H9 (cell line): ENCODE data around the gene LYST. TPM values are rescaled to one million over a fixed set of nuclear protein-coding genes. Genes with fewer than 3 reads are reported as not detected.

ENCODE experiments used
- DNase-seq: peaks from one replicate; pipeline ENCODE4 v3.0.0-alpha.2; 2017
- H2AFZ ChIP-seq: one replicate; pipeline ENCODE4 v1.6.1; 2013; ENCODE audit warnings: mild to moderate bottlenecking, low read length, control low read depth, moderate library complexity
- H2AK5ac ChIP-seq: 2 replicates; pipeline ENCODE4 v1.6.1; 2013; ENCODE audit warnings: low read length, control low read depth, mixed read lengths; ENCODE audit not compliant: insufficient read length
- H2BK120ac ChIP-seq: one replicate; pipeline ENCODE4 v1.6.1; 2013; ENCODE audit warnings: low read depth, mild to moderate bottlenecking, low read length, control low read depth, inconsistent platforms; ENCODE audit not compliant: poor library complexity, severe bottlenecking
- H2BK12ac ChIP-seq: 2 replicates; pipeline ENCODE4 v1.6.1; 2013; ENCODE audit warnings: low read length, control low read depth, mixed read lengths, low read depth; ENCODE audit not compliant: insufficient read length
- H2BK15ac ChIP-seq: 2 replicates; pipeline ENCODE4 v1.6.1; 2013; ENCODE audit warnings: low read depth, low read length, control low read depth
- H2BK20ac ChIP-seq: one replicate; pipeline ENCODE4 v1.6.1; 2013; ENCODE audit warnings: low read depth, mild to moderate bottlenecking, low read length, control low read depth, inconsistent platforms; ENCODE audit not compliant: poor library complexity, severe bottlenecking
- H2BK5ac ChIP-seq: 2 replicates; pipeline ENCODE4 v1.6.1; 2013; ENCODE audit warnings: low read length, control low read depth, mixed read lengths; ENCODE audit not compliant: insufficient read length
- H3K14ac ChIP-seq: 2 replicates; pipeline ENCODE4 v1.6.1; 2013; ENCODE audit warnings: low read length, control low read depth; ENCODE audit not compliant: insufficient read depth
- H3K18ac ChIP-seq: 2 replicates; pipeline ENCODE4 v1.6.1; 2013; ENCODE audit warnings: low read depth, mild to moderate bottlenecking, mixed read lengths, low read length, control low read depth; ENCODE audit not compliant: insufficient read length
- H3K23ac ChIP-seq: 2 replicates; pipeline ENCODE4 v1.6.1; 2013; ENCODE audit warnings: low read length, control low read depth, mixed read lengths, low read depth; ENCODE audit not compliant: insufficient read length
- H3K23me2 ChIP-seq: 2 replicates; pipeline ENCODE4 v1.6.1; 2013; ENCODE audit warnings: low read depth, mild to moderate bottlenecking, mixed read lengths, low read length, control low read depth; ENCODE audit not compliant: insufficient read length, poor library complexity, severe bottlenecking
- H3K27ac ChIP-seq: 2 replicates; pipeline ENCODE4 v1.5.1; 2013; ENCODE audit warnings: low read length, control low read depth, mixed read lengths, low read depth; ENCODE audit not compliant: insufficient read length
- H3K27me3 ChIP-seq: 2 replicates; pipeline ENCODE4 v1.6.1; 2013; ENCODE audit warnings: low read length, control low read depth, inconsistent platforms; ENCODE audit not compliant: insufficient read depth
- H3K4ac ChIP-seq: 2 replicates; pipeline ENCODE4 v1.6.1; 2013; ENCODE audit warnings: low read depth, mild to moderate bottlenecking, control low read depth, inconsistent platforms, low read length, moderate library complexity
- H3K4me1 ChIP-seq: 2 replicates; pipeline ENCODE4 v1.6.1; 2013; ENCODE audit warnings: low read length, control low read depth, inconsistent platforms; ENCODE audit not compliant: insufficient read depth
- H3K4me2 ChIP-seq: 2 replicates; pipeline ENCODE4 v1.6.1; 2013; ENCODE audit warnings: low read length, control low read depth, mixed read lengths; ENCODE audit not compliant: insufficient read length, insufficient read depth
- H3K56ac ChIP-seq: 2 replicates; pipeline ENCODE4 v1.6.1; 2013; ENCODE audit warnings: low read depth, mild to moderate bottlenecking, mixed read lengths, low read length, control low read depth; ENCODE audit not compliant: insufficient read length
- H3K79me1 ChIP-seq: 2 replicates; pipeline ENCODE4 v1.6.1; 2013; ENCODE audit warnings: low read depth, mild to moderate bottlenecking, moderate library complexity, low read length, control low read depth, inconsistent platforms; ENCODE audit not compliant: insufficient read depth, poor library complexity, severe bottlenecking
- H3K79me2 ChIP-seq: 2 replicates; pipeline ENCODE4 v1.6.1; 2013; ENCODE audit warnings: low read length, control low read depth, inconsistent platforms; ENCODE audit not compliant: insufficient read depth
- H3K9ac ChIP-seq: 2 replicates; pipeline ENCODE4 v1.6.1; 2013; ENCODE audit warnings: low read length, control low read depth, mixed read lengths; ENCODE audit not compliant: insufficient read length; ENCODE audit errors: extremely low read depth
- H3K9me3 ChIP-seq: one replicate; pipeline ENCODE4 v1.6.1; 2013; ENCODE audit warnings: low read depth, low read length, inconsistent platforms; ENCODE audit not compliant: control insufficient read depth
- H3T11ph ChIP-seq: one replicate; pipeline ENCODE4 v1.6.1; 2013; ENCODE audit warnings: mild to moderate bottlenecking, low read length, control low read depth, inconsistent platforms
- H4K20me1 ChIP-seq: one replicate; pipeline ENCODE4 v1.6.1; 2013; ENCODE audit not compliant: control insufficient read depth, insufficient read length, insufficient read depth
- H4K5ac ChIP-seq: 2 replicates; pipeline ENCODE4 v1.6.1; 2013; ENCODE audit warnings: low read depth, mild to moderate bottlenecking, mixed read lengths, low read length, control low read depth; ENCODE audit not compliant: insufficient read length
- H4K8ac ChIP-seq: replicated peaks from 2 replicates; pipeline ENCODE4 v1.6.1; 2013; ENCODE audit warnings: low read length, control low read depth, mixed read lengths, low read depth; ENCODE audit not compliant: insufficient read length
- H4K91ac ChIP-seq: 2 replicates; pipeline ENCODE4 v1.6.1; 2013; ENCODE audit warnings: low read depth, mild to moderate bottlenecking, moderate library complexity, mixed read lengths, low read length, control low read depth; ENCODE audit not compliant: insufficient read length
- H3K27ac Mint-ChIP-seq, 3 experiments: 2 replicates in 2 of 3; 3 replicates in 1 of 3; pipeline ENCODE4 v1.8.0; 2020 to 2021; ENCODE audit warnings: mixed read lengths in 3 of 3, mild to moderate bottlenecking in 1 of 3, moderate library complexity in 1 of 3
- H3K27me3 Mint-ChIP-seq: 2 replicates; pipeline ENCODE4 v1.8.0; 2021; ENCODE audit warnings: low read depth, mild to moderate bottlenecking, moderate library complexity, mixed read lengths
- H3K36me3 Mint-ChIP-seq, 3 experiments: 2 replicates in 2 of 3; 3 replicates in 1 of 3; pipeline ENCODE4 v1.8.0; 2020 to 2021; ENCODE audit warnings: low read depth in 3 of 3, mixed read lengths in 3 of 3; ENCODE audit not compliant: insufficient read depth in 1 of 3
- H3K4me1 Mint-ChIP-seq, 2 experiments: 2 replicates each; pipeline ENCODE4 v1.8.0; 2020; ENCODE audit warnings: mixed read lengths in 2 of 2
- H3K4me3 Mint-ChIP-seq, 2 experiments: 2 replicates in 1 of 2; 3 replicates in 1 of 2; pipeline ENCODE4 v1.8.0; 2020 to 2021; ENCODE audit warnings: mild to moderate bottlenecking in 2 of 2, mixed read lengths in 2 of 2, moderate library complexity in 1 of 2
- H3K9me3 Mint-ChIP-seq, 2 experiments: 2 replicates in 1 of 2; 3 replicates in 1 of 2; pipeline ENCODE4 v1.8.0; 2020; ENCODE audit warnings: mild to moderate bottlenecking in 2 of 2, mixed read lengths in 2 of 2, moderate library complexity in 1 of 2
- CTCF ChIP-seq: fragments of 200-600 bp; sonication (generic); conservative IDR thresholded peaks from 3 replicates; pipeline ENCODE4 v1.8.0; 2021; ENCODE audit warnings: antibody characterized with exemption, mild to moderate bottlenecking
- WGBS: extraction: QIAGEN DNeasy Blood & Tissue Kit; methylation state at CpG from one replicate; pipeline ENCODE4 v1.1.7; 2013; ENCODE audit warnings: missing lambda C conversion rate, low lambda C conversion rate, mixed read lengths; ENCODE audit not compliant: insufficient read length; ENCODE audit errors: extremely low coverage; 5-methylcytosine and 5-hydroxymethylcytosine counted together
- total RNA-seq: library from RNA; stranded (reverse); gene quantifications from 2 replicates; pipeline ENCODE4 v1.2.1, GENCODE V29; 2021

LYST gene
- total RNA-seq, 1 experiment from 2014 or later: 0.13 TPM

- Histone ChIP-seq H3K9me3 (no peaks in the 10 kb centered on the region), H3K14ac (no peak overlapping the region), H4K8ac (no peak overlapping the region), H2BK20ac (no peak overlapping the region), H3K23me2 (no peaks in the 10 kb centered on the region), H3T11ph (no peak overlapping the region), H2BK12ac (no peak overlapping the region), H2BK15ac (no peak overlapping the region), H3K4ac (no peak overlapping the region), H4K20me1 (no peaks in the 10 kb centered on the region), H3K56ac (no peak overlapping the region), H3K27ac (no peak overlapping the region), H2BK5ac (no peak overlapping the region), H4K91ac (no peak overlapping the region), H3K18ac (no peak overlapping the region), H2AFZ (no peak overlapping the region), H2AK5ac (no peak overlapping the region), H2BK120ac (no peak overlapping the region), H3K27me3 (no peaks in the 10 kb centered on the region), H3K9ac (no peak overlapping the region), H3K4me2 (no peak overlapping the region), H3K23ac (no peak overlapping the region), H4K5ac (no peak overlapping the region), H3K4me1 (peaks cover 3% of the 10 kb centered on the region; the same call in 1 of the 2 replicates), H3K79me2 (no peaks in the 10 kb centered on the region), H3K79me1 (no peaks in the 10 kb centered on the region)
- Mint-ChIP-seq H3K4me1 (peaks cover 10 to 20% of the 10 kb centered on the region in 2 experiments), H3K4me3 (no peak overlapping the region), H3K9me3 (no peaks in the 10 kb centered on the region), H3K36me3 (no peaks in the 10 kb centered on the region), H3K27ac (no peak overlapping the region), H3K27me3 (peaks cover 1% of the 10 kb centered on the region; the same call in 1 of the 2 replicates)
- no CpG with 5 or more reads among the region's 12 CpGs for WGBS
- DNase-seq: no peak
- TF ChIP-seq CTCF: no peak
Measured at GRCh38 chr1:235809688-235810397, 56.9 kb downstream of the LYST start.
